OCI-LY7 (cell line): ENCODE results near the gene APBB2.

ENCODE experiments used
- CTCF ChIP-seq: fragments of 200-600 bp; sonication (generic); conservative IDR thresholded peaks from 2 replicates; pipeline ENCODE4 v1.5.1; 2014; ENCODE audit warnings: mild to moderate bottlenecking, antibody characterized with exemption, low read length, moderate library complexity, mixed read lengths
- EZH2phosphoT487 ChIP-seq: fragments of 200-600 bp; sonication (generic); IDR thresholded peaks from 2 replicates; pipeline ENCODE4 v1.6.1; 2018; ENCODE audit warnings: low read depth, borderline replicate concordance, mild to moderate bottlenecking, mixed run types, antibody characterized with exemption, low read length, moderate library complexity, mixed read lengths

- TF ChIP-seq CTCF (peak; percentile 93), EZH2phosphoT487 (no peak)
Observed at GRCh38 chr4:40840985-40841571, 373.3 kb downstream of the APBB2 start.
